ENCODE results near the gene CUEDC1. TPM values are rescaled to one million over a fixed set of nuclear protein-coding genes. Genes with fewer than 3 reads are reported as not detected.
A peak's percentile ranks its signal among the peaks of the same experiment; 100 is the strongest.

CUEDC1 gene
- total and polyA plus RNA-seq, 9 of the 15 experiments (the other 6 are each of a cell fraction or from before 2014, with no cell fraction given) = 0.20 to 4.1 (median 1.6) TPM; not detected in 1

DNA sequence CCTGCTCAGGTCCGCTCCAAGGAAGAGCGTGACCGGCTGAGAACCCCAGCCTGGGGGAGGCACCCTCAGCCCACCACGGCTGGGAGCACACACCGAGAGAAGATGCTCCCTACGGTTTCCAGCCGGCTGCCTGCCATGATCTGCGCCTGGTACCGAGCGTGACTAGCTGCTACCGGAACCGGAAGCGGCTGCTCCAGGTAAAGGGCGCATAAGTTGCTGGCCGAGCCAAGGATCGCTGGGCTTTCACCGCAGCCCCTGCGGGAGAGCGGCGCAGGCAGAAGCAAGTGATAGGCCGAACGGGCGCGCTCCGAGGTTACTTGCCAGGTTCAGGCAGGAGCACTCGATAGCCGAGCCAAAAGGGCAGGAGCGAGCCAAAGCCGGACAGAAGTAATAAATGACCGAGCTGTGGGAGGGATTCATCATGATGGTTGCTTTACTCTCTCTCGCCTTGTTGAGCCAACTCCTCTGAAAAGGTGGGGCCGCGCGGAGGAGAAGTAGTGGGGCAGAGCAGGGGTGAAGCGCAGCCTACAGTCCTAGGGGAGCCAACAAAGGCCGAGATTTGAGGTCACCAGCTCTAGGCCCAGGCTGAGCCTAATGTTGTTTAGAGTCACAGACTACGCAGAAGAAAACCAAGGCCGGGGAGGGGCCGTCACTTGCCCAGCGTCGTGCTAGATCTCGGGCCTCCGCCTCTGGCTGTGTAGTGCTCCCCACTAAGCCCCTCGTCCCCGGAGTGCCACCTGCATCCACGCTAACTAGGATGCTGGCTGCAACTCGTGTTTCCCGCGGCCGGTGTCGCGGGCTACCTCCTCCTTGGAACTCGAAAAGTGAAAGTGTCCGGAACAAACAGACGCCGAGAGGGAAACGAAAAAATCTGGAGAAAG is 105.1 kb downstream of the CUEDC1 start, which contains the start of gene MRPS23 (continued):
- TF ChIP-seq, protein P1, sequence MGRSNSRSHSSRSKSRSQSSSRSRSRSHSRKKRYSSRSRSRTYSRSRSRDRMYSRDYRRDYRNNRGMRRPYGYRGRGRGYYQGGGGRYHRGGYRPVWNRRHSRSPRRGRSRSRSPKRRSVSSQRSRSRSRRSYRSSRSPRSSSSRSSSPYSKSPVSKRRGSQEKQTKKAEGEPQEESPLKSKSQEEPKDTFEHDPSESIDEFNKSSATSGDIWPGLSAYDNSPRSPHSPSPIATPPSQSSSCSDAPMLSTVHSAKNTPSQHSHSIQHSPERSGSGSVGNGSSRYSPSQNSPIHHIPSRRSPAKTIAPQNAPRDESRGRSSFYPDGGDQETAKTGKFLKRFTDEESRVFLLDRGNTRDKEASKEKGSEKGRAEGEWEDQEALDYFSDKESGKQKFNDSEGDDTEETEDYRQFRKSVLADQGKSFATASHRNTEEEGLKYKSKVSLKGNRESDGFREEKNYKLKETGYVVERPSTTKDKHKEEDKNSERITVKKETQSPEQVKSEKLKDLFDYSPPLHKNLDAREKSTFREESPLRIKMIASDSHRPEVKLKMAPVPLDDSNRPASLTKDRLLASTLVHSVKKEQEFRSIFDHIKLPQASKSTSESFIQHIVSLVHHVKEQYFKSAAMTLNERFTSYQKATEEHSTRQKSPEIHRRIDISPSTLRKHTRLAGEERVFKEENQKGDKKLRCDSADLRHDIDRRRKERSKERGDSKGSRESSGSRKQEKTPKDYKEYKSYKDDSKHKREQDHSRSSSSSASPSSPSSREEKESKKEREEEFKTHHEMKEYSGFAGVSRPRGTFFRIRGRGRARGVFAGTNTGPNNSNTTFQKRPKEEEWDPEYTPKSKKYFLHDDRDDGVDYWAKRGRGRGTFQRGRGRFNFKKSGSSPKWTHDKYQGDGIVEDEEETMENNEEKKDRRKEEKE (IDR thresholded peaks at IDR 0.05; ENCODE audit: borderline replicate concordance in 1 of 2, control insufficient read depth in 1 of 2, low read depth in 2 of 2, low read length in 1 of 2) = no peak; a peak in 1 of 4 replicates
- TF ChIP-seq ESRRA (IDR thresholded peaks at IDR 0.05; ENCODE audit: borderline replicate concordance, low read depth) = peak; percentile 94
- TF ChIP-seq, protein P2, sequence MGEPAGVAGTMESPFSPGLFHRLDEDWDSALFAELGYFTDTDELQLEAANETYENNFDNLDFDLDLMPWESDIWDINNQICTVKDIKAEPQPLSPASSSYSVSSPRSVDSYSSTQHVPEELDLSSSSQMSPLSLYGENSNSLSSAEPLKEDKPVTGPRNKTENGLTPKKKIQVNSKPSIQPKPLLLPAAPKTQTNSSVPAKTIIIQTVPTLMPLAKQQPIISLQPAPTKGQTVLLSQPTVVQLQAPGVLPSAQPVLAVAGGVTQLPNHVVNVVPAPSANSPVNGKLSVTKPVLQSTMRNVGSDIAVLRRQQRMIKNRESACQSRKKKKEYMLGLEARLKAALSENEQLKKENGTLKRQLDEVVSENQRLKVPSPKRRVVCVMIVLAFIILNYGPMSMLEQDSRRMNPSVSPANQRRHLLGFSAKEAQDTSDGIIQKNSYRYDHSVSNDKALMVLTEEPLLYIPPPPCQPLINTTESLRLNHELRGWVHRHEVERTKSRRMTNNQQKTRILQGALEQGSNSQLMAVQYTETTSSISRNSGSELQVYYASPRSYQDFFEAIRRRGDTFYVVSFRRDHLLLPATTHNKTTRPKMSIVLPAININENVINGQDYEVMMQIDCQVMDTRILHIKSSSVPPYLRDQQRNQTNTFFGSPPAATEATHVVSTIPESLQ (CRISPR knock-in tag; IDR thresholded peaks at IDR 0.05) = no peak
- TF ChIP-seq, protein P3, sequence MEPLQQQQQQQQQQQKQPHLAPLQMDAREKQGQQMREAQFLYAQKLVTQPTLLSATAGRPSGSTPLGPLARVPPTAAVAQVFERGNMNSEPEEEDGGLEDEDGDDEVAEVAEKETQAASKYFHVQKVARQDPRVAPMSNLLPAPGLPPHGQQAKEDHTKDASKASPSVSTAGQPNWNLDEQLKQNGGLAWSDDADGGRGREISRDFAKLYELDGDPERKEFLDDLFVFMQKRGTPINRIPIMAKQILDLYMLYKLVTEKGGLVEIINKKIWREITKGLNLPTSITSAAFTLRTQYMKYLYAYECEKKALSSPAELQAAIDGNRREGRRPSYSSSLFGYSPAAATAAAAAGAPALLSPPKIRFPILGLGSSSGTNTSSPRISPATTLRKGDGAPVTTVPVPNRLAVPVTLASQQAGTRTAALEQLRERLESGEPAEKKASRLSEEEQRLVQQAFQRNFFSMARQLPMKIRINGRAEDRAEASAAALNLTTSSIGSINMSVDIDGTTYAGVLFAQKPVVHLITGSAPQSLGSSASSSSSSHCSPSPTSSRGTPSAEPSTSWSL (CRISPR knock-in tag; IDR thresholded peaks at IDR 0.05; ENCODE audit: borderline replicate concordance) = no peak
- TF ChIP-seq ZNF695 (CRISPR knock-in tag; IDR thresholded peaks at IDR 0.05) = no peak
- TF ChIP-seq MEF2D (tag; conservative IDR thresholded peaks at IDR 0.05; ENCODE audit: low read depth) = no peak
- no peak for TF ChIP-seq ZNF717 (CRISPR knock-in tag; IDR thresholded peaks at IDR 0.05)
- TF ChIP-seq, protein P4, sequence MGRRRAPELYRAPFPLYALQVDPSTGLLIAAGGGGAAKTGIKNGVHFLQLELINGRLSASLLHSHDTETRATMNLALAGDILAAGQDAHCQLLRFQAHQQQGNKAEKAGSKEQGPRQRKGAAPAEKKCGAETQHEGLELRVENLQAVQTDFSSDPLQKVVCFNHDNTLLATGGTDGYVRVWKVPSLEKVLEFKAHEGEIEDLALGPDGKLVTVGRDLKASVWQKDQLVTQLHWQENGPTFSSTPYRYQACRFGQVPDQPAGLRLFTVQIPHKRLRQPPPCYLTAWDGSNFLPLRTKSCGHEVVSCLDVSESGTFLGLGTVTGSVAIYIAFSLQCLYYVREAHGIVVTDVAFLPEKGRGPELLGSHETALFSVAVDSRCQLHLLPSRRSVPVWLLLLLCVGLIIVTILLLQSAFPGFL (CRISPR knock-in tag; IDR thresholded peaks at IDR 0.05) = no peak
- TF ChIP-seq CCNT2 (IDR thresholded peaks at IDR 0.05; ENCODE audit: borderline replicate concordance, extremely low read depth, insufficient read length, low read depth, low read length) = peak; percentile 71
- TF ChIP-seq, protein P5, sequence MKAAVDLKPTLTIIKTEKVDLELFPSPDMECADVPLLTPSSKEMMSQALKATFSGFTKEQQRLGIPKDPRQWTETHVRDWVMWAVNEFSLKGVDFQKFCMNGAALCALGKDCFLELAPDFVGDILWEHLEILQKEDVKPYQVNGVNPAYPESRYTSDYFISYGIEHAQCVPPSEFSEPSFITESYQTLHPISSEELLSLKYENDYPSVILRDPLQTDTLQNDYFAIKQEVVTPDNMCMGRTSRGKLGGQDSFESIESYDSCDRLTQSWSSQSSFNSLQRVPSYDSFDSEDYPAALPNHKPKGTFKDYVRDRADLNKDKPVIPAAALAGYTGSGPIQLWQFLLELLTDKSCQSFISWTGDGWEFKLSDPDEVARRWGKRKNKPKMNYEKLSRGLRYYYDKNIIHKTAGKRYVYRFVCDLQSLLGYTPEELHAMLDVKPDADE (conservative IDR thresholded peaks at IDR 0.05; ENCODE audit: control insufficient read depth, low read depth, low read length) = peak; percentile 92; the same call in 1 of the 2 replicates
- TF ChIP-seq, protein P6, sequence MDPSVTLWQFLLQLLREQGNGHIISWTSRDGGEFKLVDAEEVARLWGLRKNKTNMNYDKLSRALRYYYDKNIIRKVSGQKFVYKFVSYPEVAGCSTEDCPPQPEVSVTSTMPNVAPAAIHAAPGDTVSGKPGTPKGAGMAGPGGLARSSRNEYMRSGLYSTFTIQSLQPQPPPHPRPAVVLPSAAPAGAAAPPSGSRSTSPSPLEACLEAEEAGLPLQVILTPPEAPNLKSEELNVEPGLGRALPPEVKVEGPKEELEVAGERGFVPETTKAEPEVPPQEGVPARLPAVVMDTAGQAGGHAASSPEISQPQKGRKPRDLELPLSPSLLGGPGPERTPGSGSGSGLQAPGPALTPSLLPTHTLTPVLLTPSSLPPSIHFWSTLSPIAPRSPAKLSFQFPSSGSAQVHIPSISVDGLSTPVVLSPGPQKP (CRISPR knock-in tag; IDR thresholded peaks at IDR 0.05) = no peak
- no peak for TF ChIP-seq ZNF274 (IDR thresholded peaks at IDR 0.05; ENCODE audit: borderline replicate concordance, low read depth, low read length)
